ENCODE results near the gene NPB. TPM values are rescaled to one million over a fixed set of nuclear protein-coding genes. Genes with fewer than 3 reads are reported as not detected.

Gene NPB
- under 0.01 and 0.66 TPM in 2 replicates for total RNA-seq

DNA sequence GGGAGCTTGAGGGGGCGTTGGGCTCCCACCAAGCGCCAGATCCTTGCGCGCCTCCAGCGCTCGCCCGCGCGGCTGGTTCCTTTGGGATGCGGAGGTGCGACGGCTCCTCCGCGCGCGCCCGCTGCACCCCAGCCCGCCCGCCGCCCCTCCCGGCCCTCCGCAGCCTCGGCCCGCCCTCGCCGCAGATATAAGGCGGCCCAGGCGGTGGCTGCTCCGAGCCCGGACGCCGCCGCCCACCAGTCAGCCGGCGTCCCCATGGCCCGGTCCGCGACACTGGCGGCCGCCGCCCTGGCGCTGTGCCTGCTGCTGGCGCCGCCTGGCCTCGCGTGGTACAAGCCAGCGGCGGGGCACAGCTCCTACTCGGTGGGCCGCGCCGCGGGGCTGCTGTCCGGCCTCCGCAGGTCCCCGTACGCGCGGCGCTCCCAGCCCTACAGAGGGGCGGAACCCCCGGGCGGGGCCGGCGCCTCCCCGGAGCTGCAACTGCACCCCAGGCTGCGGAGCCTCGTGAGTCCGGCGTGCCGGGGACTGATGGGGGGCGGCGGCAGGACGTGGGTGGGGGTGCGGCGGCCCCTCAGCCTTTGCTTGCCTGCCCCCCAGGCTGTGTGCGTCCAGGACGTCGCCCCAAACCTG lies at the start of gene NPB:
Gene NPB, plus strand, starts transcription at position 216 of the 630 bp plus-strand sequence. Its CDS starts 40 bp downstream, at position 256.

GRCh38 chr17:81859906-81860755 lies 41.9 kb upstream of the NPB start, which contains the start of gene P4HB:
Gene P4HB (minus strand): TSS chr17:81860535. CDS start chr17:81860471, 64 bp downstream.

DNA sequence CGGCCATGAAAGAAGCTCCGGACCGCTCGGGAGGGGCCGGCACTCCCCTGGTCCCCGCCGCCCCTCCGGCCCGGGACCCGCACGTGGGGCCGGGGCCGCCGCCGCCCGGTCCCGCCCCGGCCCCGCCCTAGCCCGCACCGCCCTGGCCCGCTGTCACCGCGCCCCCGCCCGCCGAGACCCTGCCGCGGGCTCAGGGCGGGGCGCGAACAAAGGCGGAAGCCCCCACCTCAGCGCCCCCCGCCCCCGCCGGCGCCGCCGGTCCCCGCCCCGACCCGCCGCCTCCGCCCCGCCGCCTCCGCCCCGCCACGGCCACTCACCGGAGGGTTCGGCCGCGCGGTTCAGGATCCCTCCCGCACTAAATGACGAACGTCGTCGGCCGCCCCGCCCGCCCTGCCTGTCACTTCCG lies 31.1 kb upstream of the NPB start, which contains the start of gene ARHGDIA:
Gene ARHGDIA, minus strand, starts transcription at position 357 of the 406 bp plus-strand sequence. CDS start 1,407 bp downstream, outside the sequence.

GRCh38 chr17:81911277-81911961 lies 9.4 kb downstream of the NPB start, which contains the start of gene PCYT2:
Gene PCYT2 (minus strand): TSS chr17:81911399. CDS start chr17:81911355, 44 bp downstream.

GRCh38 chr17:81917565-81918332 lies 15.7 kb downstream of the NPB start, which contains the start of gene SIRT7:
Gene SIRT7 (minus strand): TSS chr17:81918176. CDS start chr17:81918131, 45 bp downstream.

DNA sequence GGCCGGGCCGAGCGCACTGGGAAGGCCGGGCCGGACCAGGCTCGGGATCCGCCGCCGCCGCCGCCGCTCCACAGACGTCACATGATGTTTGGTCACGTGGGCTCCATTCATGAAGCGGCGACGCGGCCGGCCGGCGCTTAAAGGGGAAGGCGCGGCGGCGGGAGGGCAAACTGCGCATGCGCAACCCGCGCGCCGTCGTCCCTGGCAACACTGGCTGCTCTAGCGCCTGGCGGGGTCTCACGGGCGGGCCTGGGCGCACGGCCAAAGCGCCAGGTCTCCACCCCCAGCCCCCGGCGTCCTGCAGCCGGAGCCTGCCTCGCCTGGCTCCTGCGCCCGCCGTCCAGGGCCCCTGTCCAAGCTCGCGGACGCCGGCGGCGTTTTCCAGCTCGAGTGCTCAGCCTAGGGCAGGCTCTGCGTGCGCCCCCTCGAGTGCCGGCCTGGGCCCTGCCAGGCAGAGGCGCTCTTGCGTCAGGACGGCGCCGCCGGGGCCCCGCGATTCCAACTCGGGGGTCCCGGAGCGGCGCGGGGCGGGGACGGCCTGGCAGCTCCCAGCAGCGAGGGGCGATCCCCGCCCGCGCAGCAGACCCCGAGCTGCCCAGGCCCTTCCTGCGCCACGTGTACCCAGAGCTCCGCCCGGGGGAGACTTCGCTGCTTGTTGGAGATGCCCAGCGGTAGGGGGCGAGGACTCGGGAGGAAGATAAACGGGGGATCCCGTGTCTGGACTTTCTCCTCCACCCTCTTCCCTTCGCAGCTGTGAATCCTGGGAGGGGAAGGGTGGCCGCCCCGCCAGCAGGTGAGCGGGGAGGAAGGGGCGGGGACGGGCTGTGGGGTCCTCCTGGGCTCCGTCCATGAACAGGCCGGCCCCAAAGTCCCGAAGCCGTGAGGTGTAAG lies 25.9 kb downstream of the NPB start, which contains the start of gene MAFG:
Gene MAFG, minus strand, starts transcription at position 83 of the 891 bp plus-strand sequence. CDS start 4,550 bp downstream, outside the sequence.

DNA sequence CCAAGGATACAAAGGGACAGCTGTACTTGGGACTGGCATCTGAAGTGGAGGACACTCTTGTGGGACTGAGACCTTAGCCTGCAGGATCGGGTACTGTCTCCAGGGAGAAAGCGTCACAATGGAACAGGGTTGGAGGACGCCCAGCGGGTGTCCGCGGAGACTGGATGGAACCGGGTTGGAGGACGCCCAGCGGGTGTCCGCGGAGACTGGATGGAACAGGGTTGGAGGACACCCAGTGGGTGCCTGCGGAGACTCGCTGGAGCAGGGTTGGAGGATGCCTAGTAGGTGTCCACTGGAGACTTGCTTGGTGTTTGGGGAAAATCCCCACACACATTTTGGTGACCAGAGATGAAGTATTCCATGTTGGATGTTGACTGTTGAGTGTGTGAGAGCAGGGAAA lies 45.2 kb downstream of the NPB start, which contains the start of gene MYADML2:
Gene MYADML2, minus strand, starts transcription at position 45 of the 400 bp plus-strand sequence. CDS start 5,492 bp downstream, outside the sequence.

Other genes starting within 250 kb of the NPB start
- gene PDE6G, start 245.7 kb upstream of the NPB start, total RNA-seq: not detected in 2 replicates
- 21.4 and 22.9 TPM in 2 replicates for gene OXLD1, start 235.6 kb upstream of the NPB start, total RNA-seq
- 8.5 and 8.7 TPM in 2 replicates for gene CCDC137, start 235.5 kb upstream of the NPB start, total RNA-seq
- gene ARL16, start 218.4 kb upstream of the NPB start, total RNA-seq: 20.1 and 33.8 TPM in 2 replicates
- gene HGS, start 218.2 kb upstream of the NPB start, total RNA-seq: 124 and 173 TPM in 2 replicates
- gene MRPL12, start 198.9 kb upstream of the NPB start, total RNA-seq: 14.4 and 23.9 TPM in 2 replicates
- 4.2 and 29.5 TPM in 2 replicates for gene SLC25A10, start 190.0 kb upstream of the NPB start, total RNA-seq
- not detected in 2 replicates for gene GCGR, start 98.1 kb upstream of the NPB start, total RNA-seq
- gene MCRIP1, start 68.9 kb upstream of the NPB start, total RNA-seq: 82.0 and 100 TPM in 2 replicates
- not detected in 2 replicates for gene PPP1R27, start 67.2 kb upstream of the NPB start, total RNA-seq
- 1,222 and 4,245 TPM in 2 replicates for gene P4HB, start 41.7 kb upstream of the NPB start, total RNA-seq
- gene ARHGDIA, start 30.9 kb upstream of the NPB start, total RNA-seq: 139 and 275 TPM in 2 replicates
- gene ALYREF, start 10.7 kb upstream of the NPB start, total RNA-seq: 94.3 and 166 TPM in 2 replicates
- gene ANAPC11, start 10.5 kb upstream of the NPB start, total RNA-seq: 102 and 118 TPM in 2 replicates
- 48.7 and 78.1 TPM in 2 replicates for gene PCYT2, start 9.2 kb downstream of the NPB start, total RNA-seq
- gene SIRT7, start 15.9 kb downstream of the NPB start, total RNA-seq: 23.9 and 26.7 TPM in 2 replicates
- gene MAFG, start 25.5 kb downstream of the NPB start, total RNA-seq: 31.6 and 48.1 TPM in 2 replicates
- 99.9 and 225 TPM in 2 replicates for gene PYCR1, start 35.1 kb downstream of the NPB start, total RNA-seq
- not detected in 2 replicates for gene MYADML2, start 45.0 kb downstream of the NPB start, total RNA-seq
- 0.29 and 0.66 TPM in 2 replicates for gene NOTUM, start 58.9 kb downstream of the NPB start, total RNA-seq
- gene ASPSCR1, start 75.4 kb downstream of the NPB start, total RNA-seq: 31.4 and 38.1 TPM in 2 replicates
- 22.5 and 48.7 TPM in 2 replicates for gene CENPX, start 120.6 kb downstream of the NPB start, total RNA-seq
- gene LRRC45, start 121.1 kb downstream of the NPB start, total RNA-seq: 14.9 and 30.1 TPM in 2 replicates
- 7.9 and 9.2 TPM in 2 replicates for gene RAC3, start 129.4 kb downstream of the NPB start, total RNA-seq
- gene DCXR, start 135.5 kb downstream of the NPB start, total RNA-seq: 32.2 and 43.5 TPM in 2 replicates
- gene RFNG, start 149.6 kb downstream of the NPB start, total RNA-seq: 44.1 and 76.8 TPM in 2 replicates
- gene GPS1, start 149.7 kb downstream of the NPB start, total RNA-seq: 110 and 187 TPM in 2 replicates
- gene DUS1L, start 163.6 kb downstream of the NPB start, total RNA-seq: 74.6 and 105 TPM in 2 replicates
- gene FASN, start 196.0 kb downstream of the NPB start, total RNA-seq: 165 and 359 TPM in 2 replicates